K562 (cell line): ENCODE measurements around the gene ANO9.

Experiments used
- CHD4 ChIP-seq: fragments of 200-600 bp; sonication (generic); IDR thresholded peaks from 3 replicates; pipeline ENCODE4 v1.6.1; 2012; ENCODE audit warnings: low read depth, mild to moderate bottlenecking, mixed read lengths, low read length, inconsistent platforms; ENCODE audit not compliant: insufficient read depth, insufficient replicate concordance, poor library complexity, severe bottlenecking
- MAX ChIP-seq: sonication (generic); formaldehyde crosslinking; IDR thresholded peaks from 2 replicates; pipeline ENCODE4 v1.9.0; 2022; ENCODE audit warnings: mild to moderate bottlenecking, missing genetic modification reagents
- PHB2 ChIP-seq: fragments of 450-650 bp; IDR thresholded peaks from 2 replicates; pipeline ENCODE4 v1.6.1; 2017; ENCODE audit warnings: low read depth
- POLR2AphosphoS5 ChIP-seq: IDR thresholded peaks from 2 replicates; pipeline ENCODE4 v1.6.1; 2011; ENCODE audit warnings: mild to moderate bottlenecking, low read depth, low read length, moderate library complexity; ENCODE audit not compliant: control insufficient read depth, insufficient read depth
- UBTF ChIP-seq, 2 experiments: IDR thresholded peaks; 2 replicates each; pipeline ENCODE4 v1.6.1; 2012; ENCODE audit warnings: improper control_type of control experiment in 2 of 2, low read depth in 2 of 2, low read length in 2 of 2, borderline replicate concordance in 1 of 2

GRCh38 chr11:438101-438844, 3.5 kb downstream of the ANO9 start:
- TF ChIP-seq CHD4 (no peak), MAX (CRISPR knock-in tag) (no peak), POLR2AphosphoS5 (no peak), UBTF (IDR thresholded peaks at IDR 0.05; ENCODE audit: borderline replicate concordance in 1 of 2, low read depth in 2 of 2, low read length in 2 of 2) (no peak), PHB2 (no peak)
